WTC11 (cell line): ENCODE results near the gene SMYD3. TPM values are rescaled to one million over a fixed set of nuclear protein-coding genes. Genes with fewer than 3 reads are reported as not detected.

Experiments used
- ATAC-seq: fragments of 200-7000 bp; cut with Tn5 transposase; 2 replicates; pipeline ENCODE4 v1.10.0; 2021; ENCODE audit warnings: mild to moderate bottlenecking, moderate library complexity
- CTCF ChIA-PET: fragments of 300-600 bp; sonication (Branson Sonifier 250); formaldehyde crosslinking; loops from one replicate; lab custom pipeline; 2021; ENCODE audit warnings: antibody characterized with exemption; lab: Charles Lee
- POLR2A ChIA-PET: fragments of 350-600 bp; sonication (Branson Sonifier 250); formaldehyde crosslinking; loops from one replicate; lab custom pipeline; 2021; ENCODE audit warnings: antibody characterized with exemption; lab: Charles Lee
- DNase-seq: peaks from one replicate; pipeline ENCODE4 v3.0.0; 2021; ENCODE audit warnings: low spot score
- H3K27ac Mint-ChIP-seq: 2 replicates; pipeline ENCODE4 v1.8.0; 2021; ENCODE audit warnings: mixed read lengths
- H3K27me3 Mint-ChIP-seq: 2 replicates; pipeline ENCODE4 v1.8.0; 2021; ENCODE audit warnings: low read depth, mild to moderate bottlenecking, moderate library complexity, mixed read lengths
- H3K36me3 Mint-ChIP-seq: 2 replicates; pipeline ENCODE4 v1.8.0; 2021; ENCODE audit warnings: mixed read lengths
- H3K4me1 Mint-ChIP-seq: 2 replicates; pipeline ENCODE4 v1.8.0; 2022; ENCODE audit warnings: mixed read lengths
- H3K4me3 Mint-ChIP-seq: 2 replicates; pipeline ENCODE4 v1.8.0; 2021; ENCODE audit warnings: mild to moderate bottlenecking, moderate library complexity, mixed read lengths
- H3K9me3 Mint-ChIP-seq: 2 replicates; pipeline ENCODE4 v1.8.0; 2021; ENCODE audit warnings: mixed read lengths
- EMX1 ChIP-seq: fragments of 250-450 bp; sonication (Bioruptor Pico); IDR thresholded peaks from 2 replicates; pipeline ENCODE4 v1.8.0; 2021; ENCODE audit warnings: mild to moderate bottlenecking
- FOXJ3 ChIP-seq: sonication (generic); formaldehyde crosslinking; IDR thresholded peaks from 2 replicates; pipeline ENCODE4 v1.9.0; 2021; ENCODE audit warnings: missing genetic modification reagents, mild to moderate bottlenecking, borderline replicate concordance
- FOXK1 ChIP-seq: sonication (generic); formaldehyde crosslinking; IDR thresholded peaks from 2 replicates; pipeline ENCODE4 v1.8.0; 2022; ENCODE audit warnings: mild to moderate bottlenecking, moderate library complexity, missing genetic modification reagents
- JAZF1 ChIP-seq: fragments of 250-450 bp; sonication (Bioruptor Pico); IDR thresholded peaks from 2 replicates; pipeline ENCODE4 v1.9.0; 2021; ENCODE audit warnings: moderate library complexity, mild to moderate bottlenecking, inconsistent platforms
- KAT7 ChIP-seq: sonication (generic); formaldehyde crosslinking; IDR thresholded peaks from 2 replicates; pipeline ENCODE4 v1.8.1; 2023; ENCODE audit warnings: missing genetic modification reagents, mild to moderate bottlenecking, borderline replicate concordance
- MYBL2 ChIP-seq: sonication (generic); formaldehyde crosslinking; IDR thresholded peaks from 2 replicates; pipeline ENCODE4 v1.8.1; 2023; ENCODE audit warnings: mild to moderate bottlenecking, moderate library complexity, missing genetic modification reagents
- NFYB ChIP-seq: sonication (generic); formaldehyde crosslinking; conservative IDR thresholded peaks from 2 replicates; pipeline ENCODE4 v1.8.0; 2022; ENCODE audit warnings: low read depth, missing genetic modification reagents
- OVOL2 ChIP-seq: fragments of 250-450 bp; sonication (Bioruptor Pico); IDR thresholded peaks from 2 replicates; pipeline ENCODE4 v1.9.0; 2021; ENCODE audit warnings: mild to moderate bottlenecking, borderline replicate concordance
- PRRX2 ChIP-seq: fragments of 250-450 bp; sonication (Bioruptor Pico); IDR thresholded peaks from 2 replicates; pipeline ENCODE4 v1.8.0; 2021; ENCODE audit warnings: mild to moderate bottlenecking
- RORB ChIP-seq: fragments of 250-450 bp; sonication (Bioruptor Pico); IDR thresholded peaks from 2 replicates; pipeline ENCODE4 v1.9.0; 2021; ENCODE audit warnings: mild to moderate bottlenecking
- TCF7 ChIP-seq: sonication (generic); formaldehyde crosslinking; IDR thresholded peaks from 2 replicates; pipeline ENCODE4 v1.8.0; 2022; ENCODE audit warnings: mild to moderate bottlenecking, low read depth, missing genetic modification reagents, moderate library complexity
- TEAD4 ChIP-seq: sonication (generic); formaldehyde crosslinking; IDR thresholded peaks from 2 replicates; pipeline ENCODE4 v1.8.0; 2022; ENCODE audit warnings: mild to moderate bottlenecking, missing genetic modification reagents
- ZNF423 ChIP-seq: fragments of 250-450 bp; sonication (Bioruptor Pico); IDR thresholded peaks from 2 replicates; pipeline ENCODE4 v2.1.2; 2022; ENCODE audit warnings: mild to moderate bottlenecking, moderate library complexity
- total RNA-seq: library from RNA; stranded (reverse); gene quantifications from 3 replicates; pipeline ENCODE4 v1.2.3, GENCODE V29; 2021
- TF ChIP-seq, protein P1 (sequence below): sonication (generic); formaldehyde crosslinking; IDR thresholded peaks from 2 replicates; pipeline ENCODE4 v1.8.1; 2023; ENCODE audit warnings: mild to moderate bottlenecking, missing genetic modification reagents, moderate library complexity
- TF ChIP-seq, protein P2 (sequence below): sonication (generic); formaldehyde crosslinking; IDR thresholded peaks from 2 replicates; pipeline ENCODE4 v1.8.1; 2023; ENCODE audit warnings: mild to moderate bottlenecking, missing genetic modification reagents, borderline replicate concordance
- TF ChIP-seq, protein P3 (sequence below): sonication (generic); formaldehyde crosslinking; IDR thresholded peaks from 2 replicates; pipeline ENCODE4 v1.8.1; 2023; ENCODE audit warnings: mild to moderate bottlenecking, missing genetic modification reagents
- TF ChIP-seq, protein P4 (sequence below): sonication (generic); formaldehyde crosslinking; IDR thresholded peaks from 2 replicates; pipeline ENCODE4 v1.8.0; 2023; ENCODE audit warnings: missing genetic modification reagents
- TF ChIP-seq, protein P5 (sequence below): sonication (generic); formaldehyde crosslinking; IDR thresholded peaks from 2 replicates; pipeline ENCODE4 v1.8.0; 2022; ENCODE audit warnings: missing genetic modification reagents
- TF ChIP-seq, protein P6 (sequence below): sonication (generic); formaldehyde crosslinking; IDR thresholded peaks from 2 replicates; pipeline ENCODE4 v1.8.1; 2022; ENCODE audit warnings: missing genetic modification reagents, borderline replicate concordance
- TF ChIP-seq, protein P7 (sequence below): fragments of 250-450 bp; sonication (Bioruptor Pico); IDR thresholded peaks from 2 replicates; pipeline ENCODE4 v1.8.0; 2021; ENCODE audit warnings: mild to moderate bottlenecking
- TF ChIP-seq, protein P8 (sequence below): sonication (generic); formaldehyde crosslinking; IDR thresholded peaks from 2 replicates; pipeline ENCODE4 v1.8.1; 2022; ENCODE audit warnings: low read depth, missing genetic modification reagents, borderline replicate concordance

The SMYD3 gene
- total RNA-seq, 1 experiment from 2014 or later: 21.4 TPM

DNA sequence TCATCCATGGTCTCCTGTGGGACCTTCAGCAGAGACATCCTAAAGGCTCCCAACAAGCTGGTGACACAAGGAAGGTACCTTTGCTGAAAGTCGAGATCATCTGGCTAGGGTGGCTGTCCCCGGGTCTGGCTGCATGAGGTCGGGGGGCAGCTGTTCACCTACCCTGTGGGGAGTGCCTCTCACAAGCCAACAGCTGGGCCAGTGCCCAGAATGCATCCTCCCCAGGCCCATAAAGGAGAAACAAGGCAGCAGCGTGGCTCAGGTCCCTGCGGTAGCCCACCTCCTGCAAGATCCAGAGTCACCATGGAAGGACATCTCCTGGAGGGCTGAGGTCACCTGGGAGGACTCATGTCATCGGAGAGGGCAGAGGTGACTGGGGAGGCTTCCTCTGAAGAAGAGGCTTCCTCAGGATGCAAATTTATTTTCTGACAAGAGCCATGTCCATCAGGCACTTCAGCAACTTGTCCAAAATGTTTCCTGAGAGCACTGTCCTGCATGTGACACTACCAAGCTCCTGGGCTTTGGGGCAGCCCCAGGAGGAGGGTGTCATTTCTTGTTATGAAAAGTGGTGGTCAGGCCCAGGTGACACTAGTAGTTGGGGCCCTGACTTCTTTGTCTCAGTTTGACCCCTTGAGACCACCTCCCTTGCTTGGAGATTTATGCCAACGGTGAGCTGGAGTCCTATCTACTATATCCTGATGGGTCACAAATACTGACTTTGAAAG is 6.7 kb upstream of the SMYD3 start (continued):
- TF ChIP-seq, protein P1, sequence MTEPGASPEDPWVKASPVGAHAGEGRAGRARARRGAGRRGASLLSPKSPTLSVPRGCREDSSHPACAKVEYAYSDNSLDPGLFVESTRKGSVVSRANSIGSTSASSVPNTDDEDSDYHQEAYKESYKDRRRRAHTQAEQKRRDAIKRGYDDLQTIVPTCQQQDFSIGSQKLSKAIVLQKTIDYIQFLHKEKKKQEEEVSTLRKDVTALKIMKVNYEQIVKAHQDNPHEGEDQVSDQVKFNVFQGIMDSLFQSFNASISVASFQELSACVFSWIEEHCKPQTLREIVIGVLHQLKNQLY (CRISPR knock-in tag): no peak
- no peak for TF ChIP-seq TEAD4 (CRISPR knock-in tag)

DNA sequence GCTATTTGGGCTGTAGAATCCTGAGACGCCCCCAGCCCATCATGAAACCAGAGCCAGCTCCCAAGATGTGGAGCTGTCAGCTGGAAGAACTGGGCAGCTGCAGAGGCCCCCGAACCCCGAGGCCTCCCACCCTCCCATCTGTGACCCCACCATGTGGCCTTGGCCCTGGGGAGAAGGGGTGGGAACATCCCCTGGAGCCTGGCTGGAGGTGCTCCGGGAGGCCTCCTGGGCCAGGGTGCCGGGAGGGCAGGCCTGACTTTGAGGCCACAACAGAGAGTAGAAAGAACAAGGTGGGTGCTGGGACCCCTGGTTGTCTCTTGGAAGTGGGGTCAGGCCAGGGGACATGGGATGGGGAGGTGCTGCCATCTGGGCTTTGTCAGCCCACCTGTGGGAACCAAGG is 6.0 kb upstream of the SMYD3 start:
- Mint-ChIP-seq H3K27me3 (peaks cover 5% of the 10 kb centered on the region), H3K4me1 (no peaks in the 10 kb centered on the region), H3K27ac (no peak overlapping the region), H3K4me3 (no peak overlapping the region), H3K9me3 (peaks cover 33% of the 10 kb centered on the region), H3K36me3 (peaks cover 13% of the 10 kb centered on the region)
- ChIA-PET POLR2A (no interaction called here), CTCF (no interaction called here)
- ATAC-seq: no peak
- DNase-seq: no peak
- TF ChIP-seq RORB (CRISPR knock-in tag) (no peak), TCF7 (CRISPR knock-in tag) (no peak), FOXK1 (no peak), PRRX2 (CRISPR knock-in tag) (no peak), OVOL2 (no peak), EMX1 (CRISPR knock-in tag) (no peak), KAT7 (CRISPR knock-in tag) (no peak), MYBL2 (CRISPR knock-in tag) (no peak), FOXJ3 (no peak), JAZF1 (no peak), NFYB (no peak), ZNF423 (CRISPR knock-in tag) (no peak)
- TF ChIP-seq, protein P2, sequence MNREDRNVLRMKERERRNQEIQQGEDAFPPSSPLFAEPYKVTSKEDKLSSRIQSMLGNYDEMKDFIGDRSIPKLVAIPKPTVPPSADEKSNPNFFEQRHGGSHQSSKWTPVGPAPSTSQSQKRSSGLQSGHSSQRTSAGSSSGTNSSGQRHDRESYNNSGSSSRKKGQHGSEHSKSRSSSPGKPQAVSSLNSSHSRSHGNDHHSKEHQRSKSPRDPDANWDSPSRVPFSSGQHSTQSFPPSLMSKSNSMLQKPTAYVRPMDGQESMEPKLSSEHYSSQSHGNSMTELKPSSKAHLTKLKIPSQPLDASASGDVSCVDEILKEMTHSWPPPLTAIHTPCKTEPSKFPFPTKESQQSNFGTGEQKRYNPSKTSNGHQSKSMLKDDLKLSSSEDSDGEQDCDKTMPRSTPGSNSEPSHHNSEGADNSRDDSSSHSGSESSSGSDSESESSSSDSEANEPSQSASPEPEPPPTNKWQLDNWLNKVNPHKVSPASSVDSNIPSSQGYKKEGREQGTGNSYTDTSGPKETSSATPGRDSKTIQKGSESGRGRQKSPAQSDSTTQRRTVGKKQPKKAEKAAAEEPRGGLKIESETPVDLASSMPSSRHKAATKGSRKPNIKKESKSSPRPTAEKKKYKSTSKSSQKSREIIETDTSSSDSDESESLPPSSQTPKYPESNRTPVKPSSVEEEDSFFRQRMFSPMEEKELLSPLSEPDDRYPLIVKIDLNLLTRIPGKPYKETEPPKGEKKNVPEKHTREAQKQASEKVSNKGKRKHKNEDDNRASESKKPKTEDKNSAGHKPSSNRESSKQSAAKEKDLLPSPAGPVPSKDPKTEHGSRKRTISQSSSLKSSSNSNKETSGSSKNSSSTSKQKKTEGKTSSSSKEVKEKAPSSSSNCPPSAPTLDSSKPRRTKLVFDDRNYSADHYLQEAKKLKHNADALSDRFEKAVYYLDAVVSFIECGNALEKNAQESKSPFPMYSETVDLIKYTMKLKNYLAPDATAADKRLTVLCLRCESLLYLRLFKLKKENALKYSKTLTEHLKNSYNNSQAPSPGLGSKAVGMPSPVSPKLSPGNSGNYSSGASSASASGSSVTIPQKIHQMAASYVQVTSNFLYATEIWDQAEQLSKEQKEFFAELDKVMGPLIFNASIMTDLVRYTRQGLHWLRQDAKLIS (CRISPR knock-in tag): no peak
- TF ChIP-seq, protein P3, sequence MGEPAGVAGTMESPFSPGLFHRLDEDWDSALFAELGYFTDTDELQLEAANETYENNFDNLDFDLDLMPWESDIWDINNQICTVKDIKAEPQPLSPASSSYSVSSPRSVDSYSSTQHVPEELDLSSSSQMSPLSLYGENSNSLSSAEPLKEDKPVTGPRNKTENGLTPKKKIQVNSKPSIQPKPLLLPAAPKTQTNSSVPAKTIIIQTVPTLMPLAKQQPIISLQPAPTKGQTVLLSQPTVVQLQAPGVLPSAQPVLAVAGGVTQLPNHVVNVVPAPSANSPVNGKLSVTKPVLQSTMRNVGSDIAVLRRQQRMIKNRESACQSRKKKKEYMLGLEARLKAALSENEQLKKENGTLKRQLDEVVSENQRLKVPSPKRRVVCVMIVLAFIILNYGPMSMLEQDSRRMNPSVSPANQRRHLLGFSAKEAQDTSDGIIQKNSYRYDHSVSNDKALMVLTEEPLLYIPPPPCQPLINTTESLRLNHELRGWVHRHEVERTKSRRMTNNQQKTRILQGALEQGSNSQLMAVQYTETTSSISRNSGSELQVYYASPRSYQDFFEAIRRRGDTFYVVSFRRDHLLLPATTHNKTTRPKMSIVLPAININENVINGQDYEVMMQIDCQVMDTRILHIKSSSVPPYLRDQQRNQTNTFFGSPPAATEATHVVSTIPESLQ (CRISPR knock-in tag): no peak
- TF ChIP-seq, protein P4, sequence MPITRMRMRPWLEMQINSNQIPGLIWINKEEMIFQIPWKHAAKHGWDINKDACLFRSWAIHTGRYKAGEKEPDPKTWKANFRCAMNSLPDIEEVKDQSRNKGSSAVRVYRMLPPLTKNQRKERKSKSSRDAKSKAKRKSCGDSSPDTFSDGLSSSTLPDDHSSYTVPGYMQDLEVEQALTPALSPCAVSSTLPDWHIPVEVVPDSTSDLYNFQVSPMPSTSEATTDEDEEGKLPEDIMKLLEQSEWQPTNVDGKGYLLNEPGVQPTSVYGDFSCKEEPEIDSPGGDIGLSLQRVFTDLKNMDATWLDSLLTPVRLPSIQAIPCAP (CRISPR knock-in tag): no peak
- TF ChIP-seq, protein P5, sequence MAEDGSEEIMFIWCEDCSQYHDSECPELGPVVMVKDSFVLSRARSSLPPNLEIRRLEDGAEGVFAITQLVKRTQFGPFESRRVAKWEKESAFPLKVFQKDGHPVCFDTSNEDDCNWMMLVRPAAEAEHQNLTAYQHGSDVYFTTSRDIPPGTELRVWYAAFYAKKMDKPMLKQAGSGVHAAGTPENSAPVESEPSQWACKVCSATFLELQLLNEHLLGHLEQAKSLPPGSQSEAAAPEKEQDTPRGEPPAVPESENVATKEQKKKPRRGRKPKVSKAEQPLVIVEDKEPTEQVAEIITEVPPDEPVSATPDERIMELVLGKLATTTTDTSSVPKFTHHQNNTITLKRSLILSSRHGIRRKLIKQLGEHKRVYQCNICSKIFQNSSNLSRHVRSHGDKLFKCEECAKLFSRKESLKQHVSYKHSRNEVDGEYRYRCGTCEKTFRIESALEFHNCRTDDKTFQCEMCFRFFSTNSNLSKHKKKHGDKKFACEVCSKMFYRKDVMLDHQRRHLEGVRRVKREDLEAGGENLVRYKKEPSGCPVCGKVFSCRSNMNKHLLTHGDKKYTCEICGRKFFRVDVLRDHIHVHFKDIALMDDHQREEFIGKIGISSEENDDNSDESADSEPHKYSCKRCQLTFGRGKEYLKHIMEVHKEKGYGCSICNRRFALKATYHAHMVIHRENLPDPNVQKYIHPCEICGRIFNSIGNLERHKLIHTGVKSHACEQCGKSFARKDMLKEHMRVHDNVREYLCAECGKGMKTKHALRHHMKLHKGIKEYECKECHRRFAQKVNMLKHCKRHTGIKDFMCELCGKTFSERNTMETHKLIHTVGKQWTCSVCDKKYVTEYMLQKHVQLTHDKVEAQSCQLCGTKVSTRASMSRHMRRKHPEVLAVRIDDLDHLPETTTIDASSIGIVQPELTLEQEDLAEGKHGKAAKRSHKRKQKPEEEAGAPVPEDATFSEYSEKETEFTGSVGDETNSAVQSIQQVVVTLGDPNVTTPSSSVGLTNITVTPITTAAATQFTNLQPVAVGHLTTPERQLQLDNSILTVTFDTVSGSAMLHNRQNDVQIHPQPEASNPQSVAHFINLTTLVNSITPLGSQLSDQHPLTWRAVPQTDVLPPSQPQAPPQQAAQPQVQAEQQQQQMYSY (CRISPR knock-in tag): no peak
- TF ChIP-seq, protein P6, sequence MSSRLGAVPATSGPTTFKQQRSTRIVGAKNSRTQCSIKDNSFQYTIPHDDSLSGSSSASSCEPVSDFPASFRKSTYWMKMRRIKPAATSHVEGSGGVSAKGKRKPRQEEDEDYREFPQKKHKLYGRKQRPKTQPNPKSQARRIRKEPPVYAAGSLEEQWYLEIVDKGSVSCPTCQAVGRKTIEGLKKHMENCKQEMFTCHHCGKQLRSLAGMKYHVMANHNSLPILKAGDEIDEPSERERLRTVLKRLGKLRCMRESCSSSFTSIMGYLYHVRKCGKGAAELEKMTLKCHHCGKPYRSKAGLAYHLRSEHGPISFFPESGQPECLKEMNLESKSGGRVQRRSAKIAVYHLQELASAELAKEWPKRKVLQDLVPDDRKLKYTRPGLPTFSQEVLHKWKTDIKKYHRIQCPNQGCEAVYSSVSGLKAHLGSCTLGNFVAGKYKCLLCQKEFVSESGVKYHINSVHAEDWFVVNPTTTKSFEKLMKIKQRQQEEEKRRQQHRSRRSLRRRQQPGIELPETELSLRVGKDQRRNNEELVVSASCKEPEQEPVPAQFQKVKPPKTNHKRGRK (CRISPR knock-in tag): no peak
- TF ChIP-seq, protein P7, sequence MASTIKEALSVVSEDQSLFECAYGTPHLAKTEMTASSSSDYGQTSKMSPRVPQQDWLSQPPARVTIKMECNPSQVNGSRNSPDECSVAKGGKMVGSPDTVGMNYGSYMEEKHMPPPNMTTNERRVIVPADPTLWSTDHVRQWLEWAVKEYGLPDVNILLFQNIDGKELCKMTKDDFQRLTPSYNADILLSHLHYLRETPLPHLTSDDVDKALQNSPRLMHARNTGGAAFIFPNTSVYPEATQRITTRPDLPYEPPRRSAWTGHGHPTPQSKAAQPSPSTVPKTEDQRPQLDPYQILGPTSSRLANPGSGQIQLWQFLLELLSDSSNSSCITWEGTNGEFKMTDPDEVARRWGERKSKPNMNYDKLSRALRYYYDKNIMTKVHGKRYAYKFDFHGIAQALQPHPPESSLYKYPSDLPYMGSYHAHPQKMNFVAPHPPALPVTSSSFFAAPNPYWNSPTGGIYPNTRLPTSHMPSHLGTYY (CRISPR knock-in tag): no peak
- TF ChIP-seq, protein P8, sequence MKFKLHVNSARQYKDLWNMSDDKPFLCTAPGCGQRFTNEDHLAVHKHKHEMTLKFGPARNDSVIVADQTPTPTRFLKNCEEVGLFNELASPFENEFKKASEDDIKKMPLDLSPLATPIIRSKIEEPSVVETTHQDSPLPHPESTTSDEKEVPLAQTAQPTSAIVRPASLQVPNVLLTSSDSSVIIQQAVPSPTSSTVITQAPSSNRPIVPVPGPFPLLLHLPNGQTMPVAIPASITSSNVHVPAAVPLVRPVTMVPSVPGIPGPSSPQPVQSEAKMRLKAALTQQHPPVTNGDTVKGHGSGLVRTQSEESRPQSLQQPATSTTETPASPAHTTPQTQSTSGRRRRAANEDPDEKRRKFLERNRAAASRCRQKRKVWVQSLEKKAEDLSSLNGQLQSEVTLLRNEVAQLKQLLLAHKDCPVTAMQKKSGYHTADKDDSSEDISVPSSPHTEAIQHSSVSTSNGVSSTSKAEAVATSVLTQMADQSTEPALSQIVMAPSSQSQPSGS (CRISPR knock-in tag): no peak
